GM12874 (cell line): ENCODE results near the gene ADGRG3.

Experiments
- TF ChIP-seq, protein P1 (sequence below): IDR thresholded peaks from 2 replicates; pipeline ENCODE4 v1.5.1; 2011; ENCODE audit warnings: low read depth, mild to moderate bottlenecking, control low read depth, low read length, moderate library complexity; ENCODE audit not compliant: insufficient read depth

ADGRG3 gene

DNA sequence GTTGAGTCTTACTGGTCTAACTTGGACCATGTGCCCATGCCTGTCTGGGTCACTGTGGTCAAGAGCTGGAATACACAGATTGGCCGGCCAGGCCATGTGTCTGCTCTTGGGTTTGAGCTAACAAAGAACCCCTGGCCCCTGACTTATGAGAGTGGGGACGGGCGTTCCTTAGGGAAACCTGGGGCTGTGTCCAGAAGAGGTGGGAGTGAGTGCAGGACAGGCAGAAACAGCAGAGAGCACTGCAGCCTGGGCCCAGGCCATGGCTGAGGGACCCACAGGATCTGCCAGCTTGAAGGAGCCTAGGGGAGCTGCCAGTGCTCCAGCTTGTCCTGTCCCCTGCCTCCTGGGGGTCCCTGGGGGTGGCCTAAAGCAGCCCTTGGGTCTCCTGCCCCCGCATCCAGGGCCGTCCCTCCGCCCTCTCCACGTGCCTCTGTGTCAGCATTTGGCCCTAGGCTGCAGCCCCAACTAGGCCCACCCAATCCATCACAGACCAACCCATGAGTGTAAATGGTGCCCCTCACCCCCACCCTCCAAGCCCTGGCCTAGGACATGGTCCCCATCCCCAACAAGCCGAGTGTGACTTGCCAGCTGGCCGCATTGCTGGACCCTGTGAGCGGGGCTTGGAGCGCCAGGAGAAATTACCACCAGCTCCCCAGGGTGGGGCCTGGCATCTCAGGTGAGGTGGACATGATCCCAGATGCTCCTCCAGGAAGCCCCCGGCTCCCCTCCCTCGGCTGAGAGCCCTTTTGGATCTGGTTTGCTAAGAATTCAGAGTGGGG, 14.0 kb downstream of the ADGRG3 start:
- TF ChIP-seq, protein P1, sequence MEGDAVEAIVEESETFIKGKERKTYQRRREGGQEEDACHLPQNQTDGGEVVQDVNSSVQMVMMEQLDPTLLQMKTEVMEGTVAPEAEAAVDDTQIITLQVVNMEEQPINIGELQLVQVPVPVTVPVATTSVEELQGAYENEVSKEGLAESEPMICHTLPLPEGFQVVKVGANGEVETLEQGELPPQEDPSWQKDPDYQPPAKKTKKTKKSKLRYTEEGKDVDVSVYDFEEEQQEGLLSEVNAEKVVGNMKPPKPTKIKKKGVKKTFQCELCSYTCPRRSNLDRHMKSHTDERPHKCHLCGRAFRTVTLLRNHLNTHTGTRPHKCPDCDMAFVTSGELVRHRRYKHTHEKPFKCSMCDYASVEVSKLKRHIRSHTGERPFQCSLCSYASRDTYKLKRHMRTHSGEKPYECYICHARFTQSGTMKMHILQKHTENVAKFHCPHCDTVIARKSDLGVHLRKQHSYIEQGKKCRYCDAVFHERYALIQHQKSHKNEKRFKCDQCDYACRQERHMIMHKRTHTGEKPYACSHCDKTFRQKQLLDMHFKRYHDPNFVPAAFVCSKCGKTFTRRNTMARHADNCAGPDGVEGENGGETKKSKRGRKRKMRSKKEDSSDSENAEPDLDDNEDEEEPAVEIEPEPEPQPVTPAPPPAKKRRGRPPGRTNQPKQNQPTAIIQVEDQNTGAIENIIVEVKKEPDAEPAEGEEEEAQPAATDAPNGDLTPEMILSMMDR, result no peak

DNA sequence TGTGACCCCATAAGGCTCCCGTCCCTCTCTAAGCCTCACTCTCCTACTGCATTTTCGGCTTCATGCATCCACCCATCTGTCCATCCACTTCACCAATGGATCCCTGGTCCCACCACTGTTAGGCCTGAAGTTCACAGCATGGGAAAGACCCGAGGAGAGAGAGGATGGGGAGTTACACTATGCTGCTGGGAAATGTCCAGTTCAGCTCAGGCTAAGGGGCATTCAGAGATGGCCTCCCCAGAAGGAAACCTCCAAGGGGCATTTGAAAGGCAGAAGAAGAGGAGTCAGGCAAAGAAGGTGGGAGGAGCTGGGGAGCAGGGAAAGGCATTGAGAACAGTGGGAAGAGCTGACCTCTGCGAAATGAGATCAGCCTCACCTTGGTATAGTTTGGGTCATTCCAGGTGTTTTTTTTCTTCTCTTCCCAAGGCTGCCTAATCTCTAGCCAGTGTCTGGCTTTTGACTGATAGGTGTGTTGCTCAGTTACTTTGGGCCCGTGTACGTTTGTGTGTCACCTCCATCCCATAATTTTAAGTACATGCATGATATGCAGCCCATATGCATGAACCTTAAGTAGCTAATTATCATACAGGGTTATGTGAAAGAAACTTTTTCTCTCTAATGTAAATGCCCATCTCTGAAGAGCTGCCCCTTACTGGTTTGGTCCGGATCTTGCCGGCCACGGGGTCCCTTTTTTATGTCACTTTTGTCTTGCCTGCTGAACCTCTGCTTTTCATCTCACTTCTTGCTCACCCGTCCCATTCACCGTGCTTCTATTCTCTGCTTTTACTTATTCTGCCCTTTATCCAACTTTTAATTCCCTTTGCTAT, 14.9 kb downstream of the ADGRG3 start:
- TF ChIP-seq, protein P1, result no peak

DNA sequence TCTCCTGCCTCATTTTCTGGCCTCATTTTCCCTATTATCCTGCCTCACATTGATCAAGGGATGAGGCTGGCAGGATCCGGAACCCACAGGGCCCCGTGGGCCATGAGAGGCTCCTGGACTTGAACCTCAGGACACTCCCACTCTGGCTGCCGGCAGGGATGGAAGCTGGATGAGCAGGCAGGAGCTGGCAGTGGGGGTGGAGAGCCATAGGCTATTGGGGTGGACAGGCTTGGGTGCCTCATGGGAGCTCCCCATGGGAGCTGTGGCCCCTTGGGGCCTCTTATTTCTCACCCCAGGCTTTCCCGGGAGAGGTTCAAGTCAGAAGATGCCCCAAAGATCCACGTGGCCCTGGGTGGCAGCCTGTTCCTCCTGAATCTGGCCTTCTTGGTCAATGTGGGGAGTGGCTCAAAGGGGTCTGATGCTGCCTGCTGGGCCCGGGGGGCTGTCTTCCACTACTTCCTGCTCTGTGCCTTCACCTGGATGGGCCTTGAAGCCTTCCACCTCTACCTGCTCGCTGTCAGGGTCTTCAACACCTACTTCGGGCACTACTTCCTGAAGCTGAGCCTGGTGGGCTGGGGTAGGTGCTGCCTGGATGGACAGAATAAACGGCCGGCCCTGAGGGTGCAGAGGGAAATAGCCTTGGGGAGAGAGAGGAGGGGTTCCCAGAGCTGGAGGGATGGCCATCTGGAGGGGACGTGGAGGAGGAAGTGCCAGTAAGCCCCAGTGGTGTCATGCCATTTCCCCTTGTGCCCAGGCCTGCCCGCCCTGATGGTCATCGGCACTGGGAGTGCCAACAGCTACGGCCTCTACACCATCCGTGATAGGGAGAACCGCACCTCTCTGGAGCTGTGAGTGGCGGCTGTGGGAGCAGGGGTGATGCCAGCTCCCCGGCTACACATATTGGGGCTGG, 15.8 kb downstream of the ADGRG3 start:
- TF ChIP-seq, protein P1, result no peak

DNA sequence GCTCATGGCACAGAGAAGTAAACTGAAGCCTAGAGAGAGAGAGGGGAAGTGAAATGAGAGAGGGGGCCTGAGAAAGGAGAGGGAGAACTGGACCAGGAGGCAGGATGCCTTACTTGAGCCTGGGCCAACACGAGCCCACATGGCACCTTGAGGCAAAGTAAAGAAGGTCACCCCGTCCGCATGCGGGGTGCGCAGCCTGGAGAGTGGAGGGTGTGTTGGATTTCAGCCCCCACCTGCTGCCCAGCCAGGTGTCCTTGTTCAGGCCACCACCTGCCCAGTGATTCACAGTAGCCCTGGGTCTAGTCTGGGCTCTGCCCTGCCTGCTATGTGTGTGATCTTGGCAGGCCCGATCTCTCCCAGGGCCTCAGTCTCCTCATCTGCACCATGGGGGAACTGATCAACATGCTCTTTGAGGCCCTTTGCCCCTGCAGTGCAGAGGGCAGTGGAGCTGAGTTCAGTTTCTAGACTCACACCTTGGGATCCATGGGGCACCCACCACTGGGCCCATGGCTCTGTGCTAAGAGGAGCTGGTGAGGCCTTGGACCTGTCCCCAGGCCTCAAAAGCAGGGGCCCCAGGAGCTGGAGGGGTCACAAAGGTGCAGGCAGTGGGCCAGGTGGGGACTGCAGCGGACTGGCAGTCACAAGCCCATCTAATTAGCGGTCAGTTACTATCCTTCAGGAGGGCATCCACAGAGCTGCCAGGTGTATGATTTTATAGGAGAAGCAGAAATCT, 16.7 kb downstream of the ADGRG3 start:
- TF ChIP-seq, protein P1, result no peak

DNA sequence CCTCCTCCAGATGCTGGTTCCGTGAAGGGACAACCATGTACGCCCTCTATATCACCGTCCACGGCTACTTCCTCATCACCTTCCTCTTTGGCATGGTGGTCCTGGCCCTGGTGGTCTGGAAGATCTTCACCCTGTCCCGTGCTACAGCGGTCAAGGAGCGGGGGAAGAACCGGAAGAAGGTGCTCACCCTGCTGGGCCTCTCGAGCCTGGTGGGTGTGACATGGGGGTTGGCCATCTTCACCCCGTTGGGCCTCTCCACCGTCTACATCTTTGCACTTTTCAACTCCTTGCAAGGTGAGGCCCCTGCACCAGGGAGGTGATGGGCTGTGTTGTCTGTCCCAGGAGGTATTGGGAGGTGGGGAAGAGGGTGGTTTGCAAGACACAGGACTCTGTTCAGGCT, 17.5 kb downstream of the ADGRG3 start:
- TF ChIP-seq, protein P1, result no peak

DNA sequence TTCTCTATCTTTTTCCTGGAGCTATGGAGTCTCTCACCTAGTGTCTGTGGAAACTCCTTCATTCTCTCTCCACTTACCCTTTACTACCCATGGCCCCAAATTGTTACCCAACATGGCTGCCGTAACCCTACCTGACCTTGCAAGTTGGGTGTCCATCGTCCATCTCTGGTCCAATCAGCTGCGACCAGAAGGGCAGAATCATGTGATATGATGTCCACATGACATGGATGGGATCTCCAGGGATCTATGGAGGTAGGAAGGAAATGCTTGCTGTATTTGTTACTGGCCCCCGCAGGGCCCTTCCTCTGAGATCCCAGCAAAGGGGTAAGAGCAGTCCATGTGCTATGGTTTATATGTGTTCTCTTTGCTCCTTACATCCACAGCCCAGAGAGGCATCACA, 18.5 kb downstream of the ADGRG3 start:
- TF ChIP-seq, protein P1, result no peak
